ENCODE measurements around the gene UBE2E2. TPM values are rescaled to one million over a fixed set of nuclear protein-coding genes. Genes with fewer than 3 reads are reported as not detected.

Gene UBE2E2
- total and polyA plus RNA-seq, 2 of the 13 experiments (the other 11 are each of a cell fraction or from before 2014, with no cell fraction given), result 0.77 to 1.5 TPM

GRCh38 chr3:23368731-23369130 is 165.6 kb downstream of the UBE2E2 start (continued):
- TF ChIP-seq HMGXB3 (CRISPR knock-in tag; IDR thresholded peaks at IDR 0.05; ENCODE audit: borderline replicate concordance), result no peak
- no peak for TF ChIP-seq SOX13 (IDR thresholded peaks at IDR 0.05)
- TF ChIP-seq SOX13 (CRISPR knock-in tag; conservative IDR thresholded peaks at IDR 0.05 in 1 of 2, IDR thresholded peaks at IDR 0.05 in 1 of 2), result no peak
- no peak for TF ChIP-seq MAX (IDR thresholded peaks at IDR 0.05)

GRCh38 chr3:23372285-23372684 is 169.2 kb downstream of the UBE2E2 start:
- H3K36me3 ChIP-seq (replicated peaks in 1 of 2; ENCODE audit: control insufficient read depth in 1 of 2, insufficient read depth in 2 of 2, low read length in 2 of 2), result no peaks in the 10 kb centered on the region
- no peaks in the 10 kb centered on the region for H3K4me1 ChIP-seq (ENCODE audit: insufficient read depth, low read length)
- H3K27me3 ChIP-seq (ENCODE audit: control insufficient read depth in 1 of 2, insufficient read depth in 2 of 2, low read length in 2 of 2), result no peaks in the 10 kb centered on the region
- no peak overlapping the region for H2AFZ ChIP-seq (ENCODE audit: low read length)
- intact Hi-C loops (cut with micrococcal nuclease; ENCODE audit: unreplicated experiment) (no loop called here), in situ Hi-C loops (cut with HindIII; ENCODE audit: extremely low pct_ligation_motif_present, low pct_unique_long_range_greater_than_20kb) (no loop called here)
- no peak overlapping the region for H3K4me2 ChIP-seq (ENCODE audit: low read depth, low read length)
- no peaks in the 10 kb centered on the region for H4K20me1 ChIP-seq (ENCODE audit: insufficient read depth, low read length)
- H3K9me3 ChIP-seq (ENCODE audit: low read length), result no peaks in the 10 kb centered on the region
- CTCF ChIA-PET (ENCODE audit: low intra/inter-chr PET ratio, low total read pairs), result no interaction called here
- ATAC-seq (no peak), DNase-seq (ENCODE audit: low spot score) (no peak), FAIRE-seq (no peak)
- no peak for TF ChIP-seq GATAD1 (CRISPR knock-in tag; IDR thresholded peaks at IDR 0.05)
- TF ChIP-seq CREB1 (IDR thresholded peaks at IDR 0.05), result no peak
- no peak for TF ChIP-seq CREB1 (CRISPR knock-in tag; IDR thresholded peaks at IDR 0.05)
- TF ChIP-seq ZNF546 (CRISPR knock-in tag; conservative IDR thresholded peaks at IDR 0.05), result no peak
- no peak for TF ChIP-seq TFDP1 (CRISPR knock-in tag; IDR thresholded peaks at IDR 0.05; ENCODE audit: borderline replicate concordance)
- TF ChIP-seq HMG20B (CRISPR knock-in tag; conservative IDR thresholded peaks at IDR 0.05), result no peak
- TF ChIP-seq ZNF720 (CRISPR knock-in tag; IDR thresholded peaks at IDR 0.05), result no peak
- no peak for TF ChIP-seq ZFP36 (IDR thresholded peaks at IDR 0.05; ENCODE audit: borderline replicate concordance, low read depth, low read length, partially characterized antibody)
- TF ChIP-seq ZNF441 (CRISPR knock-in tag; IDR thresholded peaks at IDR 0.05; ENCODE audit: borderline replicate concordance), result no peak
- POLR2A ChIA-PET, result no interaction called here
- H3K4me3 ChIP-seq (replicated peaks in 1 of 3; ENCODE audit: insufficient read depth in 1 of 3, low read depth in 2 of 3, low read length in 3 of 3), result no peak overlapping the region
- H3K27ac ChIP-seq (ENCODE audit: extremely low read length, insufficient read depth, low read length), result no peak overlapping the region
- no peak overlapping the region for H3K9ac ChIP-seq (ENCODE audit: insufficient read depth, low read depth, low read length)
- H3K79me2 ChIP-seq (ENCODE audit: insufficient read depth, low read length), result no peaks in the 10 kb centered on the region
- BruUV-seq (replicated peaks), result no TSS peak
- WGBS (ENCODE audit: low lambda C conversion rate), result 50% methylated on average over 1 of the region's 1 CpG

Data from HepG2 (cell line).